SK-N-SH (cell line): ENCODE results near the gene ERAP2.

Experiments used
- CTCF ChIP-seq: fragments of 200-600 bp; sonication (generic); IDR thresholded peaks from 2 replicates; pipeline ENCODE4 v1.6.1; 2017; ENCODE audit warnings: antibody characterized with exemption, mild to moderate bottlenecking, moderate library complexity
- EZH2phosphoT487 ChIP-seq: fragments of 200-600 bp; sonication (generic); IDR thresholded peaks from 2 replicates; pipeline ENCODE4 v1.6.1; 2017; ENCODE audit warnings: low read depth, mixed run types, mild to moderate bottlenecking, antibody characterized with exemption, moderate library complexity, borderline replicate concordance
- FOXM1 ChIP-seq: IDR thresholded peaks from 2 replicates; pipeline ENCODE4 v1.4.0; 2012; ENCODE audit warnings: low read depth, mild to moderate bottlenecking
- MXI1 ChIP-seq: IDR thresholded peaks from 2 replicates; pipeline ENCODE4 v1.6.1; 2012; ENCODE audit warnings: mild to moderate bottlenecking, low read depth, low read length, improper control_type of control experiment
- NRF1 ChIP-seq: IDR thresholded peaks from 2 replicates; pipeline ENCODE4 v1.6.1; 2012; ENCODE audit warnings: low read depth, mild to moderate bottlenecking, low read length
- POLR2AphosphoS5 ChIP-seq: IDR thresholded peaks from 2 replicates; pipeline ENCODE4 v1.6.1; 2012; ENCODE audit warnings: low read depth, low read length
- RCOR1 ChIP-seq: fragments of 150-350 bp; IDR thresholded peaks from 2 replicates; pipeline ENCODE4 v1.6.1; 2017; ENCODE audit warnings: antibody characterized with exemption, low read length
- REST ChIP-seq: IDR thresholded peaks from 2 replicates; pipeline ENCODE4 v1.6.1; 2012; ENCODE audit warnings: mild to moderate bottlenecking, low read depth, low read length, moderate library complexity
- RFX5 ChIP-seq: IDR thresholded peaks from 2 replicates; pipeline ENCODE4 v1.6.1; 2012; ENCODE audit warnings: mild to moderate bottlenecking, improper control_type of control experiment, low read length

DNA sequence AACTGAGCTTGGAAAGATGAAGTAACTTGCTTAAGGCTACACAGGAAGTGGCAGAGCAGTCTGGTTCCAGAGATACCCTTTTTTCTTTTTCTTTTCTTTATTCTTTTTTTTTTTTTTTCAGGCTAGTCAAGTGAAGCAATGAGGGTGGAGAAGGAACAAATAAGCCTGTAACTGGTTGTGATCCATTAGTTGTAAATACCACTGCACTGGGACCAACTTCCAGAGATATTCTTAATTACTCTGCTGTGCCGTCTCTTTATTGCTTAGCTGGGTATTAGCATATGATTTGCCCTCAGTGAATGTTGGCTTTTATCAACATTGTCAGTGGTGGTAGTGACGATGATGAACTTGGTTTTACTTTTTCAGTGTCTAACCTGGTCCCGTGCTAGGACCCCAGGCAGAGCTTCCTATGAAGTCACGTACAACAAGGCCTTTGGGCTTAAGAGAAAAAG, 86.3 kb downstream of the ERAP2 start:
- TF ChIP-seq POLR2AphosphoS5 = no peak
- TF ChIP-seq RCOR1 = no peak
- TF ChIP-seq CTCF = no peak
- TF ChIP-seq NRF1 = no peak
- no peak for TF ChIP-seq MXI1
- no peak for TF ChIP-seq EZH2phosphoT487
- TF ChIP-seq RFX5 = no peak
- TF ChIP-seq REST = no peak
- TF ChIP-seq FOXM1 = no peak
